GM23338 (cell line): Measurements from ENCODE around the gene PDE1C. TPM values are rescaled to one million over a fixed set of nuclear protein-coding genes. Genes with fewer than 3 reads are reported as not detected.

Experiments used
- ATAC-seq: fragments of 200-7000 bp; cut with Tn5 transposase; 3 replicates; pipeline ENCODE4 v1.9.1; 2020
- DNase-seq: peaks from one replicate; pipeline ENCODE4 v3.0.0-alpha.2; 2015; ENCODE audit warnings: low spot score
- H2AFZ ChIP-seq: fragments of 200-600 bp; sonication (generic); 2 replicates; pipeline ENCODE4 v1.8.0; 2016; ENCODE audit warnings: antibody characterized with exemption, mild to moderate bottlenecking, moderate library complexity
- H3F3A ChIP-seq: fragments of 200-600 bp; sonication (generic); replicated peaks from 2 replicates; pipeline ENCODE4 v1.8.0; 2017; ENCODE audit warnings: antibody characterized with exemption, mixed run types, low read depth
- H3K27ac ChIP-seq: fragments of 200-600 bp; sonication (generic); 2 replicates; pipeline ENCODE4 v1.6.1; 2016; ENCODE audit warnings: low read depth
- H3K27me3 ChIP-seq: fragments of 200-600 bp; sonication (generic); 2 replicates; pipeline ENCODE4 v1.8.0; 2016; ENCODE audit warnings: mild to moderate bottlenecking, mixed run types, moderate library complexity; ENCODE audit not compliant: insufficient read depth
- H3K36me3 ChIP-seq: fragments of 200-600 bp; sonication (generic); 2 replicates; pipeline ENCODE4 v1.8.0; 2016; ENCODE audit warnings: mild to moderate bottlenecking; ENCODE audit not compliant: insufficient read depth
- H3K4me1 ChIP-seq: fragments of 200-600 bp; sonication (generic); 2 replicates; pipeline ENCODE4 v1.8.0; 2016; ENCODE audit warnings: mild to moderate bottlenecking, moderate library complexity; ENCODE audit not compliant: insufficient read depth
- H3K4me2 ChIP-seq: fragments of 200-600 bp; sonication (generic); 2 replicates; pipeline ENCODE4 v1.7.1; 2017; ENCODE audit warnings: mixed run types
- H3K4me3 ChIP-seq: fragments of 200-600 bp; sonication (generic); 2 replicates; pipeline ENCODE4 v1.6.1; 2016; ENCODE audit warnings: mixed run types
- H3K79me2 ChIP-seq: fragments of 200-600 bp; sonication (generic); replicated peaks from 2 replicates; pipeline ENCODE4 v1.8.0; 2017; ENCODE audit warnings: mild to moderate bottlenecking; ENCODE audit not compliant: insufficient read depth
- H3K9me2 ChIP-seq: fragments of 200-600 bp; sonication (generic); 2 replicates; pipeline ENCODE4 v1.8.0; 2017; ENCODE audit not compliant: insufficient read depth
- H4K20me1 ChIP-seq: fragments of 200-600 bp; sonication (generic); replicated peaks from 2 replicates; pipeline ENCODE4 v1.8.0; 2017; ENCODE audit warnings: mild to moderate bottlenecking; ENCODE audit not compliant: insufficient read depth
- H3K27ac Mint-ChIP-seq: 2 replicates; pipeline ENCODE4 v1.8.0; 2020; ENCODE audit warnings: inconsistent platforms, mild to moderate bottlenecking, moderate library complexity, mixed read lengths
- H3K27me3 Mint-ChIP-seq: 3 replicates; pipeline ENCODE4 v1.8.0; 2022; ENCODE audit warnings: low read depth, mild to moderate bottlenecking, moderate library complexity, mixed read lengths, inconsistent platforms; ENCODE audit not compliant: insufficient read depth, poor library complexity
- H3K36me3 Mint-ChIP-seq: 3 replicates; pipeline ENCODE4 v1.8.0; 2021; ENCODE audit warnings: low read depth, mild to moderate bottlenecking, inconsistent platforms, moderate library complexity, mixed read lengths
- H3K4me1 Mint-ChIP-seq: 3 replicates; pipeline ENCODE4 v1.8.0; 2020; ENCODE audit warnings: mild to moderate bottlenecking, inconsistent platforms, mixed read lengths
- H3K4me3 Mint-ChIP-seq: 3 replicates; pipeline ENCODE4 v1.8.0; 2021; ENCODE audit warnings: moderate library complexity, mild to moderate bottlenecking, inconsistent platforms, mixed read lengths
- H3K9me3 Mint-ChIP-seq: 3 replicates; pipeline ENCODE4 v1.8.0; 2020; ENCODE audit warnings: moderate library complexity, mild to moderate bottlenecking, inconsistent platforms, mixed read lengths
- CREB1 ChIP-seq: fragments of 250-450 bp; sonication (Bioruptor Pico); IDR thresholded peaks from 2 replicates; pipeline ENCODE4 v1.5.0; 2020; ENCODE audit warnings: low read depth, mild to moderate bottlenecking, moderate library complexity
- EZH2 ChIP-seq: fragments of 200-600 bp; sonication (generic); IDR thresholded peaks from one replicate; pipeline ENCODE4 v1.8.0; 2017; ENCODE audit warnings: antibody characterized with exemption, mild to moderate bottlenecking, low read depth; ENCODE audit not compliant: unreplicated experiment
- EZH2phosphoT487 ChIP-seq: fragments of 200-600 bp; sonication (generic); IDR thresholded peaks from one replicate; pipeline ENCODE4 v1.8.1; 2018; ENCODE audit warnings: antibody characterized with exemption; ENCODE audit not compliant: unreplicated experiment
- JUNB ChIP-seq: IDR thresholded peaks from one replicate; pipeline ENCODE4 v1.6.1; 2016; ENCODE audit warnings: antibody characterized with exemption; ENCODE audit not compliant: unreplicated experiment
- NANOG ChIP-seq: IDR thresholded peaks from 2 replicates; pipeline ENCODE4 v1.6.1; 2016; ENCODE audit warnings: antibody characterized with exemption, borderline replicate concordance
- POLR2AphosphoS5 ChIP-seq: IDR thresholded peaks from 2 replicates; pipeline ENCODE4 v1.6.1; 2016; ENCODE audit warnings: antibody characterized with exemption, low read depth
- REST ChIP-seq: IDR thresholded peaks from one replicate; pipeline ENCODE4 v1.6.1; 2018; ENCODE audit warnings: antibody characterized with exemption; ENCODE audit not compliant: unreplicated experiment
- ZNF331 ChIP-seq: fragments of 250-450 bp; sonication (Bioruptor Pico); IDR thresholded peaks from 2 replicates; pipeline ENCODE4 v1.5.0; 2020; ENCODE audit warnings: low read depth, mild to moderate bottlenecking, moderate library complexity
- ZNF462 ChIP-seq: fragments of 250-450 bp; sonication (Bioruptor Pico); IDR thresholded peaks from 2 replicates; pipeline ENCODE4 v1.5.0; 2020; ENCODE audit warnings: mild to moderate bottlenecking, moderate library complexity
- polyA plus RNA-seq: library from polyadenylated mRNA; unstranded; fragments of >200 nt; fragmentation: Nextera tagmentation; extraction: Ambion mirVana; gene quantifications from 2 replicates; pipeline ENCODE4 v1.2.1, GENCODE V29; 2016
- total RNA-seq: library from RNA; depleted of rRNA; stranded (reverse); fragments of >200 nt; shearing (Covaris generic); gene quantifications from 2 replicates; pipeline ENCODE4 v1.2.3, GENCODE V29; 2014
- TF ChIP-seq, protein P1 (sequence below): IDR thresholded peaks from 2 replicates; pipeline ENCODE4 v1.6.1; 2016; ENCODE audit warnings: antibody characterized with exemption
- TF ChIP-seq, protein P2 (sequence below), 2 experiments: fragments of 200-600 bp in 1 of 2; sonication (generic) in 1 of 2; conservative IDR thresholded peaks; 2 replicates each; pipeline versions ENCODE4 v1.5.1 to v1.6.1; 2016 to 2017; ENCODE audit warnings: antibody characterized with exemption in 2 of 2, low read depth in 2 of 2, mild to moderate bottlenecking in 2 of 2, moderate library complexity in 1 of 2

The PDE1C gene
- total and polyA plus RNA-seq, 2 experiments from 2014 or later = 0.28 TPM; not detected in 1

DNA sequence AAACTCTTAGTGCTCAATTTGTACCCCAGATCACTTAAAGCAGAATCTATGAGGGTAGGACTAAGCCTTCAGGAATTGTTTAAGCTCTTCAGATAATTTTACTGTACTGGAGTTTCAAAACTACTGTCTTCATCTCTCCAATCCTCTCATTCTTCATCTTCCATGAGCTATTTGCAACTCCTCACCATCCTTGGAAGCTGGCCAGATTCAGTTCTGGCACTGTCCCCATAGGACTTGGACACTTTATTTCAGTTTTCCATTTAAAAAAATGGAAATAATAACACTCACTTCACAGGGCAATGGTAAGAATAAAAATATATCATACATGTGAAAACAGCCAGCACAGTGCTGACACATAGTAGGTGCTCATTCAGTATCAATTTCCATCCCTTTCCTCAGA, 308.6 kb downstream of the PDE1C start (continued):
- no peak for TF ChIP-seq JUNB
- no peak for TF ChIP-seq REST
- TF ChIP-seq, protein P1, sequence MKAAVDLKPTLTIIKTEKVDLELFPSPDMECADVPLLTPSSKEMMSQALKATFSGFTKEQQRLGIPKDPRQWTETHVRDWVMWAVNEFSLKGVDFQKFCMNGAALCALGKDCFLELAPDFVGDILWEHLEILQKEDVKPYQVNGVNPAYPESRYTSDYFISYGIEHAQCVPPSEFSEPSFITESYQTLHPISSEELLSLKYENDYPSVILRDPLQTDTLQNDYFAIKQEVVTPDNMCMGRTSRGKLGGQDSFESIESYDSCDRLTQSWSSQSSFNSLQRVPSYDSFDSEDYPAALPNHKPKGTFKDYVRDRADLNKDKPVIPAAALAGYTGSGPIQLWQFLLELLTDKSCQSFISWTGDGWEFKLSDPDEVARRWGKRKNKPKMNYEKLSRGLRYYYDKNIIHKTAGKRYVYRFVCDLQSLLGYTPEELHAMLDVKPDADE = no peak

- DNase-seq (no peak), ATAC-seq (no peak)
- peaks cover 83% of the 10 kb centered on the region for H3K27me3 ChIP-seq
- no peak overlapping the region for H3K27ac ChIP-seq
- Mint-ChIP-seq H3K27ac (no peak overlapping the region), H3K27me3 (peaks cover 57% of the 10 kb centered on the region), H3K4me1 (no peaks in the 10 kb centered on the region), H3K4me3 (no peak overlapping the region), H3K36me3 (no peaks in the 10 kb centered on the region), H3K9me3 (no peaks in the 10 kb centered on the region)
- H2AFZ ChIP-seq = no peak overlapping the region
- H3F3A ChIP-seq = no peaks in the 10 kb centered on the region
- H3K4me1 ChIP-seq = no peaks in the 10 kb centered on the region
- H4K20me1 ChIP-seq = no peaks in the 10 kb centered on the region; the same call in 1 of the 2 replicates
- H3K36me3 ChIP-seq = no peaks in the 10 kb centered on the region
- H3K4me2 ChIP-seq = no peak overlapping the region
- no peak overlapping the region for H3K4me3 ChIP-seq
- no peaks in the 10 kb centered on the region for H3K9me2 ChIP-seq
- no peaks in the 10 kb centered on the region for H3K79me2 ChIP-seq
- no peak for TF ChIP-seq JUNB
- TF ChIP-seq NANOG = no peak
- TF ChIP-seq ZNF331 (CRISPR knock-in tag) = no peak
- no peak for TF ChIP-seq EZH2
- TF ChIP-seq, protein P1 = no peak
- TF ChIP-seq ZNF462 (CRISPR knock-in tag) = no peak
- TF ChIP-seq EZH2phosphoT487 = no peak
- TF ChIP-seq CREB1 = no peak
- no peak for TF ChIP-seq POLR2AphosphoS5
- TF ChIP-seq, protein P2, sequence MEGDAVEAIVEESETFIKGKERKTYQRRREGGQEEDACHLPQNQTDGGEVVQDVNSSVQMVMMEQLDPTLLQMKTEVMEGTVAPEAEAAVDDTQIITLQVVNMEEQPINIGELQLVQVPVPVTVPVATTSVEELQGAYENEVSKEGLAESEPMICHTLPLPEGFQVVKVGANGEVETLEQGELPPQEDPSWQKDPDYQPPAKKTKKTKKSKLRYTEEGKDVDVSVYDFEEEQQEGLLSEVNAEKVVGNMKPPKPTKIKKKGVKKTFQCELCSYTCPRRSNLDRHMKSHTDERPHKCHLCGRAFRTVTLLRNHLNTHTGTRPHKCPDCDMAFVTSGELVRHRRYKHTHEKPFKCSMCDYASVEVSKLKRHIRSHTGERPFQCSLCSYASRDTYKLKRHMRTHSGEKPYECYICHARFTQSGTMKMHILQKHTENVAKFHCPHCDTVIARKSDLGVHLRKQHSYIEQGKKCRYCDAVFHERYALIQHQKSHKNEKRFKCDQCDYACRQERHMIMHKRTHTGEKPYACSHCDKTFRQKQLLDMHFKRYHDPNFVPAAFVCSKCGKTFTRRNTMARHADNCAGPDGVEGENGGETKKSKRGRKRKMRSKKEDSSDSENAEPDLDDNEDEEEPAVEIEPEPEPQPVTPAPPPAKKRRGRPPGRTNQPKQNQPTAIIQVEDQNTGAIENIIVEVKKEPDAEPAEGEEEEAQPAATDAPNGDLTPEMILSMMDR (conservative IDR thresholded peaks at IDR 0.05; ENCODE audit: low read depth in 2 of 2) = no peak
Measured at GRCh38 chr7:31758755-31759154, 311.5 kb downstream of the PDE1C start.
